GM18909 (cell line): ENCODE results near the gene DISC1.
"Not testable (repeated sequence)": the region's sequence is repeated elsewhere in the genome, so short reads cannot be mapped to it uniquely, and the experiment has no call there.

Source experiments
- ATAC-seq: cut with Tn5 transposase; IDR thresholded peaks from one replicate; pipeline ENCODE4 v1.9.1; 2021; ENCODE audit warnings: mild to moderate bottlenecking; ENCODE audit not compliant: unreplicated experiment, poor library complexity

Gene DISC1

GRCh38 chr1:231634323-231635013 lies 7.9 kb downstream of the DISC1 start:
- ATAC-seq = no peak

- ATAC-seq = no peak
Observed at GRCh38 chr1:231636157-231636556, 9.6 kb downstream of the DISC1 start.

GRCh38 chr1:231636922-231637321 lies 10.3 kb downstream of the DISC1 start:
- ATAC-seq = not testable (repeated sequence)

GRCh38 chr1:231638647-231639046 lies 12.1 kb downstream of the DISC1 start:
- no peak for ATAC-seq

GRCh38 chr1:231639819-231640218 lies 13.2 kb downstream of the DISC1 start:
- ATAC-seq = no peak

GRCh38 chr1:231641444-231641843 lies 14.9 kb downstream of the DISC1 start:
- not testable (repeated sequence) for ATAC-seq

GRCh38 chr1:231642061-231642460 lies 15.5 kb downstream of the DISC1 start:
- not testable (repeated sequence) for ATAC-seq

GRCh38 chr1:231642618-231643017 lies 16.0 kb downstream of the DISC1 start:
- no peak for ATAC-seq

GRCh38 chr1:231643071-231643934 lies 16.7 kb downstream of the DISC1 start:
- no peak for ATAC-seq

GRCh38 chr1:231643935-231644237 lies 17.3 kb downstream of the DISC1 start:
- no peak for ATAC-seq

- ATAC-seq = not testable (repeated sequence)
Observed at GRCh38 chr1:231645634-231646033, 19.0 kb downstream of the DISC1 start.

GRCh38 chr1:231646165-231646564 lies 19.6 kb downstream of the DISC1 start:
- ATAC-seq = not testable (repeated sequence)

- ATAC-seq = not testable (repeated sequence)
Observed at GRCh38 chr1:231651621-231652260, 25.2 kb downstream of the DISC1 start.

GRCh38 chr1:231653632-231654031 lies 27.0 kb downstream of the DISC1 start:
- ATAC-seq = no peak

GRCh38 chr1:231656741-231657140 lies 30.2 kb downstream of the DISC1 start:
- no peak for ATAC-seq

GRCh38 chr1:231658223-231658622 lies 31.6 kb downstream of the DISC1 start:
- not testable (repeated sequence) for ATAC-seq

- no peak for ATAC-seq
Observed at GRCh38 chr1:231660198-231660597, 33.6 kb downstream of the DISC1 start.

- no peak for ATAC-seq
Observed at GRCh38 chr1:231663211-231663792, 36.7 kb downstream of the DISC1 start.

- no peak for ATAC-seq
Observed at GRCh38 chr1:231665101-231665500, 38.5 kb downstream of the DISC1 start.

GRCh38 chr1:231665726-231666125 lies 39.1 kb downstream of the DISC1 start:
- no peak for ATAC-seq
